Neural crest cell (in vitro differentiated cells): Measurements from ENCODE around the gene BAIAP2. TPM values are rescaled to one million over a fixed set of nuclear protein-coding genes. Genes with fewer than 3 reads are reported as not detected.

ENCODE experiments used
- DNase-seq: peaks from one replicate; pipeline ENCODE4 v3.0.0; 2021; ENCODE audit warnings: low read depth, mixed read lengths, low spot score
- H3K27ac Mint-ChIP-seq: one replicate; pipeline ENCODE4 v1.8.0; 2021; ENCODE audit warnings: mild to moderate bottlenecking, mixed read lengths; ENCODE audit not compliant: unreplicated experiment
- H3K27me3 Mint-ChIP-seq: 2 replicates; pipeline ENCODE4 v1.8.0; 2021; ENCODE audit warnings: low read depth, mild to moderate bottlenecking, mixed read lengths
- H3K36me3 Mint-ChIP-seq: 2 replicates; pipeline ENCODE4 v1.8.0; 2021; ENCODE audit warnings: low read depth, mild to moderate bottlenecking, mixed read lengths
- H3K4me1 Mint-ChIP-seq: 2 replicates; pipeline ENCODE4 v1.8.0; 2021; ENCODE audit warnings: mixed read lengths
- H3K4me3 Mint-ChIP-seq: one replicate; pipeline ENCODE4 v1.8.0; 2021; ENCODE audit warnings: mild to moderate bottlenecking, mixed read lengths
- H3K9me3 Mint-ChIP-seq: 2 replicates; pipeline ENCODE4 v1.8.0; 2021; ENCODE audit warnings: mixed read lengths
- total RNA-seq: library from RNA; stranded (reverse); gene quantifications from 2 replicates; pipeline ENCODE4 v1.2.1, GENCODE V29; 2021
- TF ChIP-seq, protein P1 (sequence below): fragments of 200-600 bp; sonication (generic); conservative IDR thresholded peaks from 2 replicates; pipeline ENCODE4 v1.5.0; 2021; ENCODE audit warnings: antibody characterized with exemption, mild to moderate bottlenecking

The BAIAP2 gene
- total RNA-seq, 1 donor from 2014 or later: 47.5 TPM

DNA sequence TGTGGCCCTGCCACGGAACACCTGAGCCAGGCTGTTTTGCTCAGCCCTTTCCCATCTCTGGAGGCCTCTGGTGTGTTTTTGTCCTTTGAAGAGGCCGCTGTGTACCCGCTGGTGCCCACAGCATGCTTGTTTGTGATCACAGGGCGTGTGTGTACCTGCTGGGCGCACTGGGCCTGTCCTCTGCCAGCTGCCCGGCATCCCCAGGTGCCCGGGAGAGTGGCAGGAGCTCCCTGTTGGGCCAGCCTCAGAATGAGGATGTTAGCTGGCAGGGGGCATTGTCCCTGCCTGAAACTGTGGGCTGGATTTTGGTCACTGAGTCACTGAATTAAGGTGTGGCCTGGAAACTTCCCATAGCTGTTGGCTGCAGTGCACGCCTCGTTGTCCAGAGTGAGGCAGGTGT, 31.1 kb downstream of the BAIAP2 start:
- Mint-ChIP-seq H3K27me3 (no peaks in the 10 kb centered on the region), H3K27ac (no peak overlapping the region), H3K4me1 (peaks cover 32% of the 10 kb centered on the region), H3K4me3 (no peak overlapping the region), H3K36me3 (no peaks in the 10 kb centered on the region), H3K9me3 (no peaks in the 10 kb centered on the region)
- no peak for DNase-seq
- TF ChIP-seq, protein P1, sequence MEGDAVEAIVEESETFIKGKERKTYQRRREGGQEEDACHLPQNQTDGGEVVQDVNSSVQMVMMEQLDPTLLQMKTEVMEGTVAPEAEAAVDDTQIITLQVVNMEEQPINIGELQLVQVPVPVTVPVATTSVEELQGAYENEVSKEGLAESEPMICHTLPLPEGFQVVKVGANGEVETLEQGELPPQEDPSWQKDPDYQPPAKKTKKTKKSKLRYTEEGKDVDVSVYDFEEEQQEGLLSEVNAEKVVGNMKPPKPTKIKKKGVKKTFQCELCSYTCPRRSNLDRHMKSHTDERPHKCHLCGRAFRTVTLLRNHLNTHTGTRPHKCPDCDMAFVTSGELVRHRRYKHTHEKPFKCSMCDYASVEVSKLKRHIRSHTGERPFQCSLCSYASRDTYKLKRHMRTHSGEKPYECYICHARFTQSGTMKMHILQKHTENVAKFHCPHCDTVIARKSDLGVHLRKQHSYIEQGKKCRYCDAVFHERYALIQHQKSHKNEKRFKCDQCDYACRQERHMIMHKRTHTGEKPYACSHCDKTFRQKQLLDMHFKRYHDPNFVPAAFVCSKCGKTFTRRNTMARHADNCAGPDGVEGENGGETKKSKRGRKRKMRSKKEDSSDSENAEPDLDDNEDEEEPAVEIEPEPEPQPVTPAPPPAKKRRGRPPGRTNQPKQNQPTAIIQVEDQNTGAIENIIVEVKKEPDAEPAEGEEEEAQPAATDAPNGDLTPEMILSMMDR: no peak

DNA sequence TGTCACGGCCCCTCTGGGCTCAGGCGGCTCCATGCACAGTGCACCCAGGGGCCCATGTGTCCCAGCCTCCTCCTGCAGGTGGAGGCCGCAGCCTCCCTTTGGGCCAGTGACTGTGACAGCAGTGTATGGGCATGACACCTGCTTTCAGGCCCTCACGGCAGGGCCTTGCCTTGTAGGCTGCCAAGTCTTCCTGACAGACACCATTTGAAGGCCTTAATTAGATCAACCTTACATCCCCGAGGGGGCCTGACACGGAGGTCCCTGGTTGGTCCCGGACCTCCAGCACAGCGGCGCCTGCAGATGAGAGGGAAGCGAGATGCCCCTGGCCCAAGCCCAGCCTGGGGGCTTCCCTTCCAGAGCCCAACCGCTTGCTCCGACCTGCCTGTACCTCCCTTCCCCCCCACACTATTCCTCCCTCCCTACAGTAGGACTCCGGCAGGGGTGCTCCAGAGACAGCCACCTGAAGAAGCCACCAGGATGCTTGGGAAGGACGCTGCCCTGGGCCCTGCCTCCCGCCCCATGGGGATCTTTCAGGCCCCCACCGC, 31.9 kb downstream of the BAIAP2 start:
- Mint-ChIP-seq H3K27me3 (no peaks in the 10 kb centered on the region), H3K9me3 (no peaks in the 10 kb centered on the region), H3K4me1 (peaks cover 34% of the 10 kb centered on the region), H3K4me3 (no peak overlapping the region), H3K36me3 (no peaks in the 10 kb centered on the region), H3K27ac (no peak overlapping the region)
- DNase-seq: no peak
- TF ChIP-seq, protein P1: no peak

DNA sequence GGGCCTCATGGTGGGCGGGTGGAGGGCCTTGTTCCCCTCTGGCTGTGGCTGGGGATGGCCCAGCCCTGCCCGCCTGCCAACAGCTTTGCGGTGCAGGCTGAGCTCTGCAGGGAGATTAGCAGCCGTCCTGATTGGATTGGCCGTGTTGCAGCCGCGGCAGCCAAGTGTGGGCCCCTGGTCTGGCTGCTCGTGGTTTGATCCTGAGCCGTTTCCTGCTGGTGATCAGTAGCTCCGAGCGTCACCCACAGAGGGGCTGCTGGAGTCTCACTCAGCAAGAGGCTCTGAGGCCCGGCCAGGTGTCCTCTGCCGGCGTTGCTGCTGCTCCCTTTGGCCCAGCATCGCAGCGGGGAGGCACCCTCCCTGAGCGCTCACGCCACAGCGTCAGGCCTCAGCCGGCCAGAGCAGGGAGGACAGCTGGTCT, 32.5 kb downstream of the BAIAP2 start:
- DNase-seq: no peak
- Mint-ChIP-seq H3K9me3 (no peaks in the 10 kb centered on the region), H3K4me3 (no peak overlapping the region), H3K4me1 (peaks cover 32% of the 10 kb centered on the region), H3K36me3 (no peaks in the 10 kb centered on the region), H3K27ac (no peak overlapping the region), H3K27me3 (no peaks in the 10 kb centered on the region)
- TF ChIP-seq, protein P1: no peak

DNA sequence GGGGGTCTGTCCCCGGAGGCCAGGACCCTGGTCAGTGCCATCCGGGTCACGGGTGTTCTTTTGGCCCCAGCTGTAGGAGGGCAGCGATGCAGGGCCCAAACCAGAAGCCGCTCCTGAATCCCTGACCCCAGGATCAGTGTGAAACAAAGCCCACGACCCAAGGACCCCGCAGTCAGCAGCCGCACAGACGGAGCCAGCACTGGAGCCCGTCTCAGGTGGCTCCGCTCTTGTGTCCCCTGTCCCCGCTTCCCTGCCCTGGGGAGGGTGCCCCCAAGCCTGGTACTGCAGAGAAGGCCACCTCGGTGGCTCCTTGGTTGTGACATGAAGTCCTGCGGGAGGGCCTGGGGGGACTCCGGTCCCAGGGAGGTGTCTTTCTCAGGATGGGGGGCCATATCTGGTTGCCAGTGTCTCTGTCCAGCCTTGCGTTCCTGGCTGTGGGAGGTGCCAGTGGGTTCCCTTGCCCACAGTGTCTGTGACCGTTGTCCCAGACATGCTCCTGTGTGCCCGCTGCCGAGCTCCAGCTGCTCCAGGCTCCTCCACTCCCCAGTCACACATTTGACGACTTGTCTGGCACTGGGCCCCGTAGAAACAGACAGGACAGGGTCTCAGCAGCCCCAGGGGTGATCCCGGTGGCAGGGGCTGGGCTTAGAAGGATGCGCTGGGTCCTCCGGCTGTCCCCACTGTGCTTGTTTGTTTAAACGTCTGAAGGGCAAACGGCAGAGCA, 33.6 kb downstream of the BAIAP2 start:
- DNase-seq: no peak
- H3K9me3 Mint-ChIP-seq: no peaks in the 10 kb centered on the region
- H3K4me3 Mint-ChIP-seq: no peak overlapping the region
- no peaks in the 10 kb centered on the region for H3K36me3 Mint-ChIP-seq
- H3K27ac Mint-ChIP-seq: no peak overlapping the region
- TF ChIP-seq, protein P1: no peak
- peaks cover 24% of the 10 kb centered on the region for H3K4me1 Mint-ChIP-seq
- H3K27me3 Mint-ChIP-seq: no peaks in the 10 kb centered on the region

DNA sequence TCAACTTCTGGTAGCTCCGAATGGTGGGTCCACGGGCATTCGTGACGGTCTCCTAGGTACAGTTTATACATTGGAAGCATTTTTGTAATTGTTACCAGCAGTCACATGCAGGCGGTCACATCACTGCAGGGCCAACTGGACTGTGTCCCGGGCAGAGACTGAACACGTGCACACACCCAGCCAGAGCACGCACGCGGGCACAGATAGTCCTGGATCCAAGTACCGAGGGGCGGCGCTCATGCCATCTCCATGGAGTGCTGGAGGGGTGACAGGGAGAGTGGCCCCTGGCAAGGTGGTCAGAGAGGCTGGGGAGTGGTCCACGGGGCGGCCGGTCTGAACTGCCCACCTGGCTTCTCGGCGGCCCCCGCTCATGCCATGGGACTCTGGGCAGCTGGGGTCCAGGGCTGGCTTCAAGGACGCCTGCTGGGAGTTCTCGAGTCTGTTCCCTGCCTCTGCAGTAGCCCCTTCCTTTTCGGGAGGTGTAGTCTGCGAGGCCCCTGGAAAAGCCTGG, 34.2 kb downstream of the BAIAP2 start:
- Mint-ChIP-seq H3K36me3 (no peaks in the 10 kb centered on the region), H3K27ac (no peak overlapping the region), H3K4me3 (no peak overlapping the region), H3K27me3 (no peaks in the 10 kb centered on the region), H3K9me3 (no peaks in the 10 kb centered on the region), H3K4me1 (peaks cover 20% of the 10 kb centered on the region)
- TF ChIP-seq, protein P1: no peak
- no peak for DNase-seq
